HFF-Myc (cell line): ENCODE results near the gene RABAC1.

ENCODE experiments used
- DNase-seq: peaks from one replicate; pipeline ENCODE4 v3.0.0-alpha.2; 2011; ENCODE audit warnings: low read depth; ENCODE audit errors: extremely low read depth
- H3K4me3 ChIP-seq: replicated peaks from 2 replicates; pipeline ENCODE4 v1.5.1; 2011; ENCODE audit warnings: low read depth, mild to moderate bottlenecking, control low read depth, low read length
- TF ChIP-seq, protein P1 (sequence below): IDR thresholded peaks from 2 replicates; pipeline ENCODE4 v1.5.1; 2012; ENCODE audit warnings: mild to moderate bottlenecking, low read depth, low read length, control low read depth; ENCODE audit errors: missing control alignments

RABAC1 gene

GRCh38 chr19:41928221-41928683, 30.9 kb downstream of the RABAC1 start, which contains the start of gene ERFL:
ERFL (minus strand) TSS chr19:41928449; CDS start chr19:41912919, 15,530 bp downstream.
- TF ChIP-seq, protein P1, sequence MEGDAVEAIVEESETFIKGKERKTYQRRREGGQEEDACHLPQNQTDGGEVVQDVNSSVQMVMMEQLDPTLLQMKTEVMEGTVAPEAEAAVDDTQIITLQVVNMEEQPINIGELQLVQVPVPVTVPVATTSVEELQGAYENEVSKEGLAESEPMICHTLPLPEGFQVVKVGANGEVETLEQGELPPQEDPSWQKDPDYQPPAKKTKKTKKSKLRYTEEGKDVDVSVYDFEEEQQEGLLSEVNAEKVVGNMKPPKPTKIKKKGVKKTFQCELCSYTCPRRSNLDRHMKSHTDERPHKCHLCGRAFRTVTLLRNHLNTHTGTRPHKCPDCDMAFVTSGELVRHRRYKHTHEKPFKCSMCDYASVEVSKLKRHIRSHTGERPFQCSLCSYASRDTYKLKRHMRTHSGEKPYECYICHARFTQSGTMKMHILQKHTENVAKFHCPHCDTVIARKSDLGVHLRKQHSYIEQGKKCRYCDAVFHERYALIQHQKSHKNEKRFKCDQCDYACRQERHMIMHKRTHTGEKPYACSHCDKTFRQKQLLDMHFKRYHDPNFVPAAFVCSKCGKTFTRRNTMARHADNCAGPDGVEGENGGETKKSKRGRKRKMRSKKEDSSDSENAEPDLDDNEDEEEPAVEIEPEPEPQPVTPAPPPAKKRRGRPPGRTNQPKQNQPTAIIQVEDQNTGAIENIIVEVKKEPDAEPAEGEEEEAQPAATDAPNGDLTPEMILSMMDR: no peak
- peak within 1 kb of the TSS; percentile 28 for H3K4me3 ChIP-seq
- no peak for DNase-seq

GRCh38 chr19:41927497-41928192, 31.5 kb downstream of the RABAC1 start:
- TF ChIP-seq, protein P1: no peak
- no peak for DNase-seq
- peak overlapping the region; percentile 24 for H3K4me3 ChIP-seq

DNA sequence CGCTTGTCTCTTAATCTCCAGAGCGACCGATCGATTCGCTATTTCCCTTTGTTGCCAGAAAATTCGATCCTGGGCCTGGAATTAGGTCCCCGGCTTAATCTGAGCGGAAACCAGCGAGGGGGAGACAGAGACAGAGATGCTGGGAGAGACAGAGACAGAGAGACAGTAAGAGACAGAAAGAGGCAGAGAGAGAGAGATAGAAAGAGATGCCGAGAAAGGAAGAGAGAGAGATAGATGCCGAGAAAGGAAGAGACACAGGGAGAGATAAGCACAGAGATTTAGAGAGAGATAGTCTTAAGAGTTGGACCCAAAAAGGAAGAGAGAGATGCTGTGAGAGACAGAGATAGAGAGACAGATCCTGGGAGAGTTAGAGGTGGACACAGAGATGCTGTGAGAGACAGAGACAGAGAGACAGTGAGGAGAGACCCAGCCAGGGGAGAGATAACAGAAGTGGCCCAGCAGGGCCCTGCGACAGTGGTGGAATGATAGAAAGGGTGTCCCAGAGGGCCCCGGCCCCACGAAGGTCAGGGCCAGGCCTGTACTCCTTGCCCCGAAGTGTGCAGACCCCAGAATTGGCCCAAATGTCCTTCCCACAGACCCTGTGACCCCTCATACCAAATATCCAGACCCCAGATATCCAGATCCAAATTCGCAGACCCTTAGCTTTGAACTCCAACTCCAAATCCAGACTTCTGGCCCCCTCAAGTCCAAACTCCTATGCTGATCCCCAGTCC, 32.2 kb downstream of the RABAC1 start:
- TF ChIP-seq, protein P1: no peak
- H3K4me3 ChIP-seq: no peak overlapping the region
- no peak for DNase-seq

- TF ChIP-seq, protein P1: no peak
- H3K4me3 ChIP-seq: no peak overlapping the region
- no peak for DNase-seq
Measured at GRCh38 chr19:41926028-41926762, 32.9 kb downstream of the RABAC1 start.

DNA sequence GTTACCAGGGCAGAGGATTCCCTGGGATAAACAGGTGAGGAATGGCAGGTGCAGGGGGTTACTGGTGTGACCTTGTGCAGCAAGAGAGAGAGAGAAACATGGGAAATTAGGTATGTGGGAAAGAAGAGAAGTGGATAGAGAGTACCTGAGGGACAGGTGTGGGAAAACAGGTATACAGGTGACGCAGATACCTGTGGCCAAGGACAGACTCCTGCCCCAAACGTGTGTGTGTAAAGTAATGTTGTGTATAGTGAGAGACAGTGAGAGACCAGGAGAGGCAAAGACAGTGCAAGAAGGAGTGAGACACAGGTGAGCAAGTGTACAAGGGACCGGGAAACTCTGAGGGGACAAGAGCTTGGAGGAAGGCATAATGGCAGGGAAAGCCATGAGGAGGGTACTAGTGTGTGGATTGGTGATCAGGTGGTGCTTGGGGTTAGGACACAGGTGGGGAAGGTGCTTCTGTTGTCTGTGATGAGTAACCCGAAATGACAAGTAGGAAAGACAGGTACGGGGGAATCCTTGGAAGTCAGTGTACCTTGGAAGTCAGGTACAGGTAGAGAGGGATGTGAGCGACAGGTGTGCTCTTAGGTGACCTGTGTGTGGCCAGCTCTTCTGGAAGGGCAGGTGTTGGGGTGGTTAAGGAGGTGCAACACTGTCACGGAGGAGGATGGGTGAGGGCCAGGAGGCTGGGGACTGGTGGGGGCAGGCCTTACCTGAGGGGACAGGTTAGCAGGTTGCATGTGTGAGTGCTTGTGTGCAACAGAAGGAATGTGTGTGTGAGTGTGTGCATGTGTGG, 33.7 kb downstream of the RABAC1 start:
- no peak overlapping the region for H3K4me3 ChIP-seq
- DNase-seq: no peak
- TF ChIP-seq, protein P1: no peak
